HG02798 (cell line): Measurements from ENCODE around the gene DHRS9.
"Not testable (repeated sequence)": the region's sequence is repeated elsewhere in the genome, so short reads cannot be mapped to it uniquely, and the experiment has no call there.

Experiments
- ATAC-seq: cut with Tn5 transposase; IDR thresholded peaks from one replicate; pipeline ENCODE4 v1.9.1; 2021; ENCODE audit warnings: mild to moderate bottlenecking; ENCODE audit not compliant: unreplicated experiment, poor library complexity

The DHRS9 gene

DNA sequence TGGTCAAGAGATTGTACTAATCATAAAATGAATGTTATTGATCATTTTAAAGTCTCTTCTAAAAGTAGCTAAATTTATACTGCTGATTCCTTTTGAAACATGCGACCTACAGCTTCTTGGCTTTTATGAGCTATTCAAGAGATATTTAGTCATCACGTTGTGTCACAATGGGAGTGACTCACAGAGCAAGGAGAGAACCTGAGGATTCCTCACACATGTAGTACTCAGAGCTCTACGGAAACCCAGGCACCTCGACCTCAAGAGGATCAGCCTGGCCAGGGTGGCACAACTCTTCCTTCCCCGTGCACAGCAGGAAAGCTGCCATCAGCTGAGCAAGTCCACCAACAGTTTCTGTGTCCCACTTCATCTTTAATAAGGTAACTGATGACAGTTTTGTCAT lies at the start of gene DHRS9:
TSS of gene DHRS9 (plus strand) at position 223 of the 400 bp plus-strand sequence. CDS start 12,019 bp downstream, outside the sequence.
- ATAC-seq, result no peak

GRCh38 chr2:169023161-169023560 lies 46.2 kb upstream of the DHRS9 start:
- no peak for ATAC-seq

- no peak for ATAC-seq
Observed at GRCh38 chr2:169026056-169026455, 43.3 kb upstream of the DHRS9 start.

DNA sequence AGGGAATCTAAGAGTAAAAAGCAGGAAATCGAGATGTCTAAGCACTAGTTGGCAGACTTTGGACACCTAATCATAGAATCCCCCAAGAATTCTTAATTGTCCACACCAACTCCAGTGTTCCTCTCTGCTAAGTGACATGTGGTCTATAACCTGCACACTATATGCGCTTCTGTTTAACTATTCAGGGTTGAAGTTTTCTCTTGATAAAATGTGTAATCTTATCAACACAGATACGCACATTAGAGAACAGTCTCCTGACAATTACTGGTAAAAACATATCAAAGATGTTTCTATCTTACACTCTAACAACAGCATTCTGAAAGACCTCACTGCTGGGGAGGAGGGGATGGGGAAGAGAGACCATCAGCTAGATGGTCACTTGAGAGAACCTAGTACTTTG lies 42.1 kb upstream of the DHRS9 start:
- ATAC-seq, result no peak

DNA sequence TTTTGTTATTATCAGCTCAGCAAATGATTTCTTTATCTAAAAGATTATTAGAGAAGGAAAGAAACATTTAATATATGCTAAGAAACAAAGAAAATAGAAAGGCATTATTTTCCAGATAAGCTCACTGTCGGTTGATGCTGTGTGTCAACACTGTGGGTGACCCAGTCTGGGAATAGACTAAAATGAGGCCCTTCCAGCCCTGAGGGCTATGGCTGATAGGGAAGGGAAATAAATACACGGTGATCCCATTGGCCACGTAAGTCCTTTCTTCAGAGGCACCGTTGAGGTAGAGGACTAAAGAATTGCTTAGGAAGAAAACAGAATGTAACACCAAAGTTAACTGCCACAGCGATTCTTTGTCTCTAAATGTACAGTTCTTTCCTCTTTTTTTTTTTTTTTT lies 40.0 kb upstream of the DHRS9 start:
- ATAC-seq, result no peak

DNA sequence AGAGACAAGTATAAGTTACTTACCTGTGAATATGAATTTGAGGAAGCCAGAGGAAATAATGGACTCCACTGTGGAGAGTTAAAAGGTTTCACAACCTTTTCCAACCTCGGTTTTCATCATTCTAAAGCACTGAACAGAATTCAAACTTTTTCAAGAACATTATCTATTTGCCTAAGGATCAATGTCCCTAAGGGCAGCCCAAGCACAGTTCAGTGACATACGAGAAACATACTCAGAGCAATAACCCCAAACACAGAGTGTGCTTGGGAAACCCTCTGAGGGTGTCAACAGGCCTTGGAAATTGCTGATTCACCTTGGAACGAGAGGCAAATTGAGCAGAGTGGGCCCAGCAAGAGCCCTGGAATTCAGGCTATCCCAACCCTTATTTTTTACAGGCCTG lies 38.2 kb upstream of the DHRS9 start, which contains the start of gene ABCB11:
TSS of gene ABCB11 (minus strand) at position 123 of the 400 bp plus-strand sequence. CDS start 13,199 bp downstream, outside the sequence.
- no peak for ATAC-seq

DNA sequence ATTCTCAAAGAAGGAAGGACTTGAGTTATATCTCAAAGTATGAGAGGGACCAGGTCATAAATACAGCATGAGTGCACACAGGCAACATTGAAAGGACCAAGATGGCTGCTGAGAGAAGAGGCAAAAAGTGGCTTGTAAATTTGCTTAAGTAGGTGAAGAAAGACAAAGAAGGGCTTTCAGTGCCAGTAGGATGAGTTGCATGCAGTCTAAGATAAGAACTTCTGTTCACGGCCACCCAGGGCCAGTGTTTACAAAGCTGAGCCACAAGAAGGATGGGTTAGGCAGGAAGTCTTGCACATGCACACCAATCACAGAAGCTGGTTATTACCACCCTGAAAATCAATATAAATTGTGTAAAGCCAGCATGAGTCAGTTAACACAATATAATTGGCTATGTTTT lies 35.1 kb upstream of the DHRS9 start:
- no peak for ATAC-seq

GRCh38 chr2:169034984-169035544 lies 34.3 kb upstream of the DHRS9 start:
- ATAC-seq, result no peak

- ATAC-seq, result no peak
Observed at GRCh38 chr2:169035887-169036286, 33.5 kb upstream of the DHRS9 start.

DNA sequence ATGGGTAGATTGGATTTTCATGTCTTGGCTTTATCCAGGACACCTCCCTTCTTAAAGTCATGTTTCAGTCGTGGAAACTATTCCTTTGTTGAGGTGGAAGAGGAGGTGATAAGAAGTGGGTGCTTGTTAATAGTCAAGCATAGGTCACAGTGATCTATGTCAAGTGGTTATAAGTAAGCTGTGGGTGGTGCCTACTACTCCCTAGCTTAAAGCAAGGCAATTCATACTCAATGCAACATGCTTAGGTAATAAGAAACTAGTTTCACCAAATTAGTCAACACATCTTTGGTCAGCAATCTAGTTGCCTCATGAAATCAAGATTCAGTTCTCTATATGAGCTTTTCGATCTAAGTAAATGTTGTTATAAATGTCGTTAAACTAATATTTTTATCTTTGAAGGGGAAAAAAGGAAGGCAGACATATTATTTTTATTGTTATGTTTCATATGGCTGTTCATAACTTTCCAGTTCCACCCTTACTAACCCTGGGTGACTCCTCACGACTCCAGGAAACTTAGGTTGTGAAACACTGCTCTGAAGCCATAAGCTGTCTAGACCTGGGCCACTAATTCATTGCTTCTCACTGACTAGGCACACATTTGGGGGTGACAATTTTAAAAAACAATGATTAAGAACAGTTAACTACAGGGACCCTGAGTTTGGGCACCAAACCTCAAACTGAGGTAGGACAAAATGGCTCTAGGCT lies 32.5 kb upstream of the DHRS9 start:
- peak; percentile 44 for ATAC-seq

DNA sequence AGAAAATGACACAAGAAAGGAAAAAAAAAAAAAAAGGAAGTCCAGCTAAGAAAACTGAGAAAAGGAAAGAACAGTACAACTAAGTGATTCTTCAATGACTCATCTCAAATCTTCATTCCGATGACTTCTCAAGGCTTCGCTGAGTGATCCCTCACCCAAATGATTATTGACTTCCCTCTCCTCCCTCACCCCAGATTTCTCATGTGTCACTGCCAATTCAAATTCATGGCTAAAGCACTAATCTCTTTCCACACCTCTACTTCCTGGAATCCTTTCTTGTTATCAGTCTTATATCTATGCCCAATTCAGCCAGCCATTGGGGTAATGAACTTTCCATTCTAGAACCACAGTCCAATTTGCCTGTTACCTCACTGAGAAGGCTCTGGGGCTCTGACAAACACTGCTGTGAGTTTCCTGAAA lies 31.0 kb upstream of the DHRS9 start:
- peak; percentile 59 for ATAC-seq

GRCh38 chr2:169039702-169040101 lies 29.7 kb upstream of the DHRS9 start:
- ATAC-seq, result peak; percentile 29

DNA sequence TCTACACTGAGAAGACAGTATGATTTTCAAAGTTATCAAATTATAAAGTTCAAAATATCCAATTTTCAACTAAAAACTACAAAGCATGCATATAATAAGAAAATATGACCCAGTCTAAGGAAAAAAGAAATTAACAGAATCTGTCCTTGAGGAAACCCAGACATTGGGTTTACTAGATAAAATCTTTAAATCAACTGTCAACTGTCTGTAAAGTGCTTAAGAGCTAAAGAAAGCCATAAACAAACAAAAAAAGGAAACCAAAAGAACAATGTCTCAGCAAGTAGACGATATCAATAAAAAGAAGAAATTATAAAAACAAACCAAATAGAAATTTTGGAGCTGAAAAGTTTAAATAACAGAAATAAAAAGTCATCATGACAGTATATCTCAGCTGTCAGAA lies 27.8 kb upstream of the DHRS9 start:
- ATAC-seq, result no peak

DNA sequence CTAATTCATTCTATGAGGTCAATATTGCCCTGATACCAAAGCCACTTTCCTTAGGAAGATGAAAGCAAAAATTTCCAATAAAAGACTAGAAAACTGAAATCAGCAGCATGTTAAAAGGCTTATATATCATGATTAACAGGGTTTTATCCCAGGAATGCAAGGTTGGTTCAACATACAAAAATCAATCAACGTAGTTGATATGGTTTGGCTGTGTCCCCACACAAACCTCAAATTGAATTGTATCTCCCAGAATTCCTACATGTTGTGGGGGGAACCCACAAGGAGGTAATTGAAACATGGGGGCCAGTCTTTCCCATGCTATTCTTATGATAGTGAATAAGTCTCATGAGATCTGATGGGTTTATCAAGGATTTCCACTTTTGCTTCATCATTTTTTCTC lies 26.5 kb upstream of the DHRS9 start:
- no peak for ATAC-seq

DNA sequence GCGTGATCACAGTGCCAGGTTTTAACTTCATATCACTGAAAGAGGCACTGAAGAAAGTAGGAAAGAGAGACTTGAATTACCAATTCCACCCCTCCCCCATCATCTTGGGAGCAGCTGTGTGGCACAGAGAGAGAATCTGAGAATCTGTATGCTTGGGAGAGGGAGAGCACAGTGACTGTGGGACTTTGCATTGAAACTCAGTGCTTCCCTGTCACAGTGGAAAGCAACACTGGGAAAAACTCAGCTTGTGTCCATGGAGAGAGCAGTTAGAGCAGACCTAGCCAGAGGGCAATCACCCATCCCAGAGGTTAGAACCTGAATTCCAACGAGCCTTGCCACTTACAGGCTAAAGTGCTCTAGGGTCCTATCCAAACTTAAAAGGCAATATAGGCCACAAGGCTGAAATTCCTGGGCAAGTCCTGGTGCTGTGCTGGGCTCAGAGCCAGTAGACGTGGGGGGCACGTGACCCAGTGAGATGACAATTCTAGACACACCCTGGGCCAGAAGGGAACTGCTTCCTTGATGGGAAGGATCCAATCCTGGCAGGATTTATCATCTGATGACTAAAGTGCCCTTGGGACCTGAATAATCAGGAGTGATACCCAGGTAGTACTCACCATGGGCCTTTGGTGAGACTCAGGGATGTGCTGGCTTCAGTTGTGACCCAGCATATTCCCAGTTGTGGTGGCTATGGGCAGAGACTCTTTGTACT lies 22.8 kb upstream of the DHRS9 start:
- ATAC-seq, result no peak

- ATAC-seq, result no peak
Observed at GRCh38 chr2:169047256-169048250, 21.8 kb upstream of the DHRS9 start.

- ATAC-seq, result no peak
Observed at GRCh38 chr2:169049142-169049541, 20.2 kb upstream of the DHRS9 start.

DNA sequence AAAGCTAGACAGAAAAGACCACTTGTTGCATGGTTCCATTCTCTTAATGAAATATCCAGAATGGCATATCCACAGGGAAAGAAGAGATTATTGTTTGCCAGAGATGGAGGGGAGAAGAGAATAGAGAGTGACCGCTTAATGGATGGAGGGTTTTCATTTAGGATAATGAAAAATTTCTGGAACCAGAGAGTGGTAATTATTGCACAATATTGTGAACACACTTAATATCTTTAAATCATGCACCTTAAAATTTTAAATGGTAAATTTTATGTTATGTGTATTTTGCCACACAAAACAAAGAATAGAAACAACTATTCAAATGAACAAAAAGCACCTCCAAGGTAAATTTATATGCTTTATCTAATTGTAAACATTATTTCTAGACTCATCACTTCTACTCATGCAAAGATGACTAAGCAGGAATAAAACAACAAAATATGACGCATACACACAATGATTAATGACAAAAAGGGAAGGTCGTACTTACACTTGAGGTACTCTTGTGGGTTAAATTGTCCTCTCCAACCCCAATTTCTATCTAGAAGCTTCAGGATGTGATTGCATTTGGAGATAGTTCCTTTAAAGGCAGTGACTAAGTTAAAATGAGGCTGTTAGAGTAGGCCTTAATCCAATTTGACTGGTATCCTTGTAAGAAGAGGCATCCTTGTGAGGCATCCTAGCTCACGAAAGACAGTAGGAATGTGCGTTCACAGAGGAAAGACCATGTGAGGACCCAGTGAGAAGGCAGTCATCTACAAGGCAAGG lies 18.7 kb upstream of the DHRS9 start:
- ATAC-seq, result no peak

GRCh38 chr2:169054575-169054974 lies 14.8 kb upstream of the DHRS9 start:
- not testable (repeated sequence) for ATAC-seq
